Astrocyte of the spinal cord (primary cell): ENCODE measurements around the gene ANGPT4.

Experiments used
- DNase-seq: peaks from one replicate; pipeline ENCODE4 v3.0.0; 2011; ENCODE audit warnings: low read depth, low spot score
- H3K4me3 ChIP-seq: 2 replicates; pipeline ENCODE4 v1.5.1; 2011; ENCODE audit warnings: low read depth, mild to moderate bottlenecking, low read length, moderate library complexity
- CTCF ChIP-seq: IDR thresholded peaks from 2 replicates; pipeline ENCODE4 v1.5.1; 2012; ENCODE audit warnings: low read depth, mild to moderate bottlenecking, low read length, inconsistent platforms
- in situ Hi-C: cut with HindIII; loops from 2 replicates; pipeline ENCODE4 v1.10.0; 2017; ENCODE audit warnings: low sequenced_read_pairs

ANGPT4 gene

GRCh38 chr20:823574-823902 lies 92.6 kb downstream of the ANGPT4 start:
- TF ChIP-seq CTCF: no peak
- in situ Hi-C loops: no loop called here
- no peak overlapping the region for H3K4me3 ChIP-seq
- DNase-seq: no peak

- no peak for DNase-seq
- in situ Hi-C loops: no loop called here
- H3K4me3 ChIP-seq: no peak overlapping the region
- no peak for TF ChIP-seq CTCF
Observed at GRCh38 chr20:822651-823573, 93.2 kb downstream of the ANGPT4 start.

GRCh38 chr20:821731-822065 lies 94.4 kb downstream of the ANGPT4 start:
- no peak for TF ChIP-seq CTCF
- in situ Hi-C loops: no loop called here
- no peak overlapping the region for H3K4me3 ChIP-seq
- no peak for DNase-seq

GRCh38 chr20:821046-821730 lies 94.9 kb downstream of the ANGPT4 start:
- in situ Hi-C loops: no loop called here

GRCh38 chr20:820323-820953 lies 95.7 kb downstream of the ANGPT4 start:
- TF ChIP-seq CTCF: no peak
- H3K4me3 ChIP-seq: no peak overlapping the region
- DNase-seq: no peak
- in situ Hi-C loops: no loop called here

More at GRCh38 chr20:821046-821730, 94.9 kb downstream of the ANGPT4 start:
- no peak for TF ChIP-seq CTCF
- H3K4me3 ChIP-seq: no peak overlapping the region
- DNase-seq: no peak
